Cardiac muscle cell (in vitro differentiated cells and primary cell): ENCODE results near the gene ABHD8. TPM values are rescaled to one million over a fixed set of nuclear protein-coding genes. Genes with fewer than 3 reads are reported as not detected.

Experiments
- DNase-seq, 2 donors: peaks; one replicate each; pipeline versions ENCODE4 v3.0.0 to v3.0.0-alpha.2; 2010 to 2017; ENCODE audit warnings: low read depth in 1 of 2, low spot score in 1 of 2
- H3K27ac ChIP-seq: fragments of 200-600 bp; sonication (generic); 2 replicates; pipeline ENCODE4 v1.5.1; 2016
- H3K27me3 ChIP-seq: fragments of 200-600 bp; sonication (generic); 2 replicates; pipeline ENCODE4 v1.6.0; 2016; ENCODE audit warnings: control low read depth
- H3K36me3 ChIP-seq: fragments of 200-600 bp; sonication (generic); 2 replicates; pipeline ENCODE4 v1.5.1; 2016; ENCODE audit warnings: control low read depth
- H3K4me1 ChIP-seq: fragments of 200-600 bp; sonication (generic); 2 replicates; pipeline ENCODE4 v1.8.1; 2017; ENCODE audit warnings: low read depth, mild to moderate bottlenecking, mixed run types
- H3K4me3 ChIP-seq: fragments of 200-600 bp; sonication (generic); 2 replicates; pipeline ENCODE4 v1.5.1; 2016; ENCODE audit warnings: mild to moderate bottlenecking
- H3K9me3 ChIP-seq: fragments of 200-600 bp; sonication (generic); 2 replicates; pipeline ENCODE4 v1.5.1; 2017; ENCODE audit warnings: low read depth, mild to moderate bottlenecking, control low read depth
- polyA plus RNA-seq: library from polyadenylated mRNA; unstranded; fragments of >200 nt; fragmentation: Nextera tagmentation; extraction: Ambion mirVana; gene quantifications from 2 replicates; pipeline ENCODE4 v1.2.1, GENCODE V29; 2016
- total RNA-seq: library from RNA; depleted of rRNA; stranded (reverse); fragments of >200 nt; gene quantifications from 2 replicates; pipeline ENCODE4 v1.2.3, GENCODE V29; 2016
- TF ChIP-seq, protein P1 (sequence below): IDR thresholded peaks from 2 replicates; pipeline ENCODE4 v1.5.1; 2012; ENCODE audit warnings: low read depth, mild to moderate bottlenecking, low read length

ABHD8 gene, protein sequence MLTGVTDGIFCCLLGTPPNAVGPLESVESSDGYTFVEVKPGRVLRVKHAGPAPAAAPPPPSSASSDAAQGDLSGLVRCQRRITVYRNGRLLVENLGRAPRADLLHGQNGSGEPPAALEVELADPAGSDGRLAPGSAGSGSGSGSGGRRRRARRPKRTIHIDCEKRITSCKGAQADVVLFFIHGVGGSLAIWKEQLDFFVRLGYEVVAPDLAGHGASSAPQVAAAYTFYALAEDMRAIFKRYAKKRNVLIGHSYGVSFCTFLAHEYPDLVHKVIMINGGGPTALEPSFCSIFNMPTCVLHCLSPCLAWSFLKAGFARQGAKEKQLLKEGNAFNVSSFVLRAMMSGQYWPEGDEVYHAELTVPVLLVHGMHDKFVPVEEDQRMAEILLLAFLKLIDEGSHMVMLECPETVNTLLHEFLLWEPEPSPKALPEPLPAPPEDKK
- 41.6 and 50.6 TPM in 2 replicates for total RNA-seq
- polyA plus RNA-seq = 38.1 and 46.8 TPM in 2 replicates

DNA sequence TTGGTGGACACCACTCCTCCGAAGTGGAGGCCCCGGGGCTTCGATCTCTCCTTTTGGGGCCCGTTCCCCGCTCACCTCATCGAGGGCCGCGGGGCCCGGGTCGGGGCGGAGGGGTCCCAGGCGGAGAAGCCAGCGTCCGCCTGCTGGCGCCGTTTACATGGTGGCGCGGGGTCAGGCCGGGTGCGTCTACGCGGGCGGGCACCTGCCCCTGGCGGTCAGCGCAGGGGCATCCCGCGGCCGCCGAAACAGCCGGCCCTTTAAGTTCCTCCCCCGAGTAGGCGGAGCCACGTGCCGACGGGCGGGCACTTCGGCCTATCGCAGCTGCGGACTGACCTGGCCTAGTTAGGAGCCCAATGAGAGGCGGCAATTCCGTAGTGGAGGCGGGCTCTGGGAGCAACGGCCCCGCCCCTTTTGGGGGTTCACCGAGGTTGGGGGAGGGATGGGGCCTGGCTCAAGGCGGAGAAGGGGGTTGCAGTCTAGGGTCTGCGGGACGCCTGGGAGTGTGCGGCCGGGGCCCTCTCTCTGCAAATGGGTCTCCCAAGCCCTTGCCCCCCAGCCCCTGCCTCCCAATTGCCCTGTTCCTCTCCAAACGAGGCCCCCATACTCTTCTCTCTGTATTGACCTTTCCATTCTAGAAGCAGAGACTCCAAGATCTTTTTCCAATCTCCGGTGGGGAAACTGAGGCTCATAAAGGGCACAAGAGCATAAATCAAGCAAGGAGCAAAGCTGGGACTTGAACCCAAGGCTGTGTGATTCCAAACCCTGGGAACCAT, at the start of gene ABHD8:
ABHD8 (minus strand) TSS at position 259 of the 773 bp plus-strand sequence. CDS start 1,809 bp downstream, outside the sequence.
- H3K27me3 ChIP-seq = no peaks in the 10 kb centered on the region
- TF ChIP-seq, protein P1, sequence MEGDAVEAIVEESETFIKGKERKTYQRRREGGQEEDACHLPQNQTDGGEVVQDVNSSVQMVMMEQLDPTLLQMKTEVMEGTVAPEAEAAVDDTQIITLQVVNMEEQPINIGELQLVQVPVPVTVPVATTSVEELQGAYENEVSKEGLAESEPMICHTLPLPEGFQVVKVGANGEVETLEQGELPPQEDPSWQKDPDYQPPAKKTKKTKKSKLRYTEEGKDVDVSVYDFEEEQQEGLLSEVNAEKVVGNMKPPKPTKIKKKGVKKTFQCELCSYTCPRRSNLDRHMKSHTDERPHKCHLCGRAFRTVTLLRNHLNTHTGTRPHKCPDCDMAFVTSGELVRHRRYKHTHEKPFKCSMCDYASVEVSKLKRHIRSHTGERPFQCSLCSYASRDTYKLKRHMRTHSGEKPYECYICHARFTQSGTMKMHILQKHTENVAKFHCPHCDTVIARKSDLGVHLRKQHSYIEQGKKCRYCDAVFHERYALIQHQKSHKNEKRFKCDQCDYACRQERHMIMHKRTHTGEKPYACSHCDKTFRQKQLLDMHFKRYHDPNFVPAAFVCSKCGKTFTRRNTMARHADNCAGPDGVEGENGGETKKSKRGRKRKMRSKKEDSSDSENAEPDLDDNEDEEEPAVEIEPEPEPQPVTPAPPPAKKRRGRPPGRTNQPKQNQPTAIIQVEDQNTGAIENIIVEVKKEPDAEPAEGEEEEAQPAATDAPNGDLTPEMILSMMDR = peak; percentile 46
- no peaks in the 10 kb centered on the region for H3K9me3 ChIP-seq
- no peaks in the 10 kb centered on the region for H3K36me3 ChIP-seq
- peak within 1 kb of the TSS; percentile 55 for H3K27ac ChIP-seq
- H3K4me1 ChIP-seq = peaks cover 6% of the 10 kb centered on the region
- H3K4me3 ChIP-seq = peak within 1 kb of the TSS; percentile 60
- DNase-seq = peak; percentile 98

DNA sequence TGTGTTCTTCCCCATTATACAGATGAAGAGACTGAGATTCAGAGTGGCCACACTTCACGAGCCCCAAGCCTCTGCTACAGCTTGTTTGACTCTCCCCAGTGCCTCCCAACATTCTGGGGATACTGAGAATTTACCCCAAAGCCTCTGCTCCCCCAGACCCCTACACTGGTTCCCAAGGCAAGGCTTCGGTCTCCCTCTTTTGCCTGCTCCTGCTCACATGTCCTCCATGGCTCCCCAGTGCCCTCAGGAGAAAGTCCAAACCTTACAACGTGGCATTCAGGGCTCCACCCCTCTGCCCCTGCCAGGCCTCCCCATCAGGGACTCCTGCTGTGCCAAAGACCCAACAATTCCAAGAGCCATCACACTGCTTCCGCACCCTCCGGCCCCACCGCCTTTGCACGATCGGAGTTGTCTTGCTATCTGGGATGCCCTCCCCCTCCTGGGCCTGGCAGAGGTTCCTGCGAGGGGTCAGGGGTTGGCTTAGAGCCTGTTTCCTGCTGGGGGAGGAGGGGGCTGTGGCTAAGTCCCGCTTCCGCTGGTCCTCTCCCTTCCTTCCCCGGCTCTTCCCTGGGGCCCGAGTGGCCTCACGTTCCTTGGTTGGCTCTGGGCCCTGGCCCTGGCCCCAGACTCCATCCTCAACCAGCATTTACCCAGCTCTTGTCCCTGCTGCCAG, 49.5 kb upstream of the ABHD8 start:
- Histone ChIP-seq H3K4me3 (no peak overlapping the region), H3K4me1 (no peaks in the 10 kb centered on the region), H3K27ac (no peak overlapping the region), H3K9me3 (no peaks in the 10 kb centered on the region), H3K36me3 (no peaks in the 10 kb centered on the region), H3K27me3 (no peaks in the 10 kb centered on the region)
- TF ChIP-seq, protein P1 = no peak
- DNase-seq = peak in 1 of 2 donors; percentile 53

DNA sequence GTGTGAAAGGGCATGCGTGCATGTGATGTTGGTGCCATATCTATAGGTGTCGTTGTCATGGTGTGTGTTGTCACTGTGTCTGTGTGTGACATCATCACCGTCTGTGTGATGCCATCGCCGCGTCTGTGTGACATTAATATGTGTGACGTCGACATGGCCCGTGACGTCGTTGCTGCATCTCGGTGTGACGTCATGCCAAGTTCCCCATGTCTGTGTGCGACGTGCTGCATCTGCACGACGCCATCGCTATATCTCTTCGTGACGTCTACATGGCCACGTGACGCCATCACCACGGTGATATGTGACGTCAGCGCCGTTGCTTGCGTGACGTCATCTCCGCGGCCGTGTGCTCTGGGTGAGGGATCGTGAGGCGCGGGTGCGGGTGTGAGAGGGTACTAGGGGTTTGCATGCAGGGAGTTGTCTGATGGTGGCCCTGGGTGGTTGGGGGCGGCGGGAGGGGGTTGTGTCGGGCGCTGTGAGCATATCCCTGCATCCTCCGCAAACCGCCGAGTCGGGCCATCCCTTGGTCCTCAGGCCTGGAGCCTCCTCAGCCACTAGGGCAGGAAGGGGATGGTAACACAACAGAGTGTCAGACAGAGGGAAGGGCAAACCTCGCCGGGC, 48.7 kb upstream of the ABHD8 start:
- no peaks in the 10 kb centered on the region for H3K9me3 ChIP-seq
- no peaks in the 10 kb centered on the region for H3K36me3 ChIP-seq
- DNase-seq = no peak
- TF ChIP-seq, protein P1 = no peak
- no peaks in the 10 kb centered on the region for H3K4me1 ChIP-seq
- H3K27me3 ChIP-seq = no peaks in the 10 kb centered on the region
- H3K27ac ChIP-seq = no peak overlapping the region
- no peak overlapping the region for H3K4me3 ChIP-seq

DNA sequence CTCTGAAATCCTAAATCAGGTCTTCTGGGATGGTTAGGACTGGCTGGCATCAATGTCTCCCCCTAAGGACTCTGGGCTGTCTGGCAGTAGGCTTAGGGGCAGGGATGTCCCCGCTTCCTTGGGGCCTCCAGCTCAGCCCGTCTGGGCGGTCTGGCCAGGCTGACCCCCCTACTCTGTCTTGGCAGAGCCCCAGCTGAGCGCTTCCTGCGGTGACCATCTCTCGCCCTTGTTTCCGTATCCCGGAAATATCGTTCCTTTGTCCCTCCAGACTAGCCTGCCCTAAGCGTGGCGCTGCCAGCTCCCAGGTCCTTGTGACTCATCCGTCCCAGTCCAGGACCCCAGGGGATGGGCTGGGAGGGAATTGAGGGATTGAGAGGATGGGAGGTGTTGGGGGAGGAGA, 45.5 kb upstream of the ABHD8 start:
- Histone ChIP-seq H3K4me1 (no peaks in the 10 kb centered on the region), H3K4me3 (no peak overlapping the region), H3K27ac (no peak overlapping the region), H3K27me3 (no peaks in the 10 kb centered on the region), H3K36me3 (no peaks in the 10 kb centered on the region), H3K9me3 (no peaks in the 10 kb centered on the region)
- peak in 1 of 2 donors; percentile 80 for DNase-seq
- TF ChIP-seq, protein P1 = no peak

DNA sequence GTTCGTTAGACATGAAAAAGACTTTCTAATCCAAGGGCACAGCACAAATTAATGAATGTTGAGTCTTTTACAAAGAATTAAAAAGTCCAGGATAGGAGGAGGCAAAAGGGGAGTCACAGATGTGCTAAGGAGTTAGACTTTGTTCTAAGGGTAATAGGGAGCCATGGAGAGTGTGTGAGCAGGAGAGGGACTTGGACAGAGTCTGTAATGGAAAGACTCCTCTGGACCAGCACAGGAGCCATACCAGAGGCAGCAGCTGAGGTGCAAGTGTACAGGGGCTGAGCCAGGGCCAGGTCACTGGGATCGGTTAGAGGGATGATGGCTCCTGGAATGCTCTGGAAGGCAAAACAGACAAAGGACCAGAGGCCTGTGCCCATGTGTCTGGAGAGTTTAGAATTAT, 44.7 kb upstream of the ABHD8 start:
- Histone ChIP-seq H3K27ac (no peak overlapping the region), H3K4me1 (no peaks in the 10 kb centered on the region), H3K4me3 (no peak overlapping the region), H3K36me3 (no peaks in the 10 kb centered on the region), H3K27me3 (no peaks in the 10 kb centered on the region), H3K9me3 (no peaks in the 10 kb centered on the region)
- DNase-seq = no peak
- TF ChIP-seq, protein P1 = no peak
